ENCODE results near the gene CHIA.
"Not testable (repeated sequence)": the region's sequence is repeated elsewhere in the genome, so short reads cannot be mapped to it uniquely, and the experiment has no call there.

Gene CHIA

GRCh38 chr1:111286912-111287311, 3.7 kb upstream of the CHIA start:
- DNase-seq = no peak

GRCh38 chr1:111289371-111289770, 1.3 kb upstream of the CHIA start:
- DNase-seq = no peak

- DNase-seq = no peak
Observed at GRCh38 chr1:111290104-111290503, 547 bp upstream of the CHIA start.

- no peak for DNase-seq
Observed at GRCh38 chr1:111294390-111294789, 3.7 kb downstream of the CHIA start.

GRCh38 chr1:111302374-111302773, 11.7 kb downstream of the CHIA start:
- DNase-seq = no peak

- no peak for DNase-seq
Observed at GRCh38 chr1:111309690-111310089, 19.0 kb downstream of the CHIA start.

GRCh38 chr1:111318523-111318922, 27.9 kb downstream of the CHIA start:
- no peak for DNase-seq

GRCh38 chr1:111320066-111320879, 29.6 kb downstream of the CHIA start:
- no peak for DNase-seq

GRCh38 chr1:111323231-111323630, 32.6 kb downstream of the CHIA start:
- DNase-seq = no peak

- no peak for DNase-seq
Observed at GRCh38 chr1:111332190-111332589, 41.5 kb downstream of the CHIA start.

GRCh38 chr1:111334169-111334568, 43.5 kb downstream of the CHIA start:
- DNase-seq = peak in 3 of 4 experiments; percentile 3 to 9 (median 6)

- DNase-seq = not testable (repeated sequence)
Observed at GRCh38 chr1:111335214-111335877, 44.7 kb downstream of the CHIA start.

- DNase-seq = not testable (repeated sequence)
Observed at GRCh38 chr1:111338849-111339248, 48.2 kb downstream of the CHIA start.

- peak; percentile 21 to 66 (median 56) for DNase-seq
Observed at GRCh38 chr1:111346089-111346885, 55.6 kb downstream of the CHIA start.

GRCh38 chr1:111347026-111347425, 56.4 kb downstream of the CHIA start:
- DNase-seq = no peak

GRCh38 chr1:111351700-111352099, 61.0 kb downstream of the CHIA start:
- no peak for DNase-seq

GRCh38 chr1:111354584-111354983, 63.9 kb downstream of the CHIA start:
- no peak for DNase-seq

GRCh38 chr1:111358964-111359363, 68.3 kb downstream of the CHIA start:
- no peak for DNase-seq

- DNase-seq = no peak
Observed at GRCh38 chr1:111359376-111359775, 68.7 kb downstream of the CHIA start.

GRCh38 chr1:111360257-111360656, 69.6 kb downstream of the CHIA start:
- not testable (repeated sequence) for DNase-seq

- no peak for DNase-seq
Observed at GRCh38 chr1:111361761-111362160, 71.1 kb downstream of the CHIA start.

GRCh38 chr1:111364690-111365089, 74.0 kb downstream of the CHIA start:
- no peak for DNase-seq

- no peak for DNase-seq
Observed at GRCh38 chr1:111366256-111366655, 75.6 kb downstream of the CHIA start.

- DNase-seq = no peak
Observed at GRCh38 chr1:111369177-111369576, 78.5 kb downstream of the CHIA start.
